ENCODE measurements around the gene PHYH. TPM values are rescaled to one million over a fixed set of nuclear protein-coding genes. Genes with fewer than 3 reads are reported as not detected.
A peak's percentile ranks its signal among the peaks of the same experiment; 100 is the strongest.

PHYH gene
- total and polyA plus RNA-seq, 2 of the 4 experiments (the other 2 are of a cell fraction) = 10.9 to 13.4 TPM

DNA sequence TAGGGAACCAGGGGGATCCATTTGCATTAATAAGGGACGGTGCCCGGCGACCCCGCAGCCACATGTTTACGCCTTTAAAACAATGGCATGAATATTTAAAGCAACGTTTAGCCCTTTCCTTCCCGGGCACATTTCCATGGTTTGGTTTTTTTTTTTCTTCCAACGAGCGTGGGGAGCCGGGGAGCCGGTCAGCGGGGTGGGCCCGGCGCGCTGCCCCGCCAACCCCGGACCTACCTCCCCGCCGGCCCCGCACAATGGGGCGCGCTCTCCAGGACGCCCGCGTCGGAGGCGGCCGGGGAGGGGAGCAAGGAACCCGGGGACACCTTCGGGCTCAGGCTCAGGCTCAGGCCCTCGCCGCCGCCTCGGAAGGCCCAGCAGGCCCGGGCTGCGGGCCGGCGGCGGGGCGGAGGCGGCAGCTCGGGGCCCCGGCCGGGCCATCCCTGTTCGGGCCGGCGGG lies 47.2 kb upstream of the PHYH start:
- intact Hi-C loops (cut with micrococcal nuclease) = no loop called here
- WGBS, 2 experiments (ENCODE audit: extremely low coverage in 2 of 2, insufficient read length in 1 of 2) = 1% methylated on average over 13 of the region's 47 CpGs; no CpG with 5 or more reads in 1 of the 2 experiments
- peaks cover 9% of the 10 kb centered on the region for H3K27me3 ChIP-seq (ENCODE audit: control insufficient read depth, insufficient read depth, low read length)
- H4K91ac ChIP-seq (ENCODE audit: insufficient read depth, low read depth, low read length) = peak overlapping the region; percentile 61
- peak overlapping the region; percentile 88 for H3K56ac ChIP-seq (ENCODE audit: extremely low read depth, insufficient read depth, low read length)
- peak overlapping the region; percentile 2 to 6; a peak in 3 of 4 replicates for H4K8ac ChIP-seq (ENCODE audit: low read depth in 2 of 2, low read length in 2 of 2)
- H2BK120ac ChIP-seq (ENCODE audit: low read depth, low read length) = no peak overlapping the region
- H2AFZ ChIP-seq (replicated peaks; ENCODE audit: low read length, poor library complexity) = peak overlapping the region; percentile 84
- H2BK20ac ChIP-seq (ENCODE audit: low read depth, low read length) = no peak overlapping the region
- H3K27ac ChIP-seq (ENCODE audit: insufficient read depth, low read length) = peak overlapping the region; percentile 74
- ChIA-PET CTCF (no interaction called here), POLR2A (ENCODE audit: unreplicated experiment) (no interaction called here)
- dilution Hi-C loops (cut with HindIII; ENCODE audit: low sequenced_read_pairs, unreplicated experiment) = no loop called here
- no TSS peak for BruUV-seq (replicated peaks)
- peak overlapping the region; percentile 75 for H3K9ac ChIP-seq (ENCODE audit: low read depth, low read length)
- in situ Hi-C loops (cut with MboI; ENCODE audit: low sequenced_read_pairs) = no loop called here
- peak; percentile 15 for ATAC-seq (ENCODE audit: low read depth)
- H3K36me3 ChIP-seq (ENCODE audit: control insufficient read depth, insufficient read depth, low read length) = peaks cover 2% of the 10 kb centered on the region; the same call in 1 of the 2 replicates
- peak overlapping the region; percentile 77 for H3K14ac ChIP-seq (replicated peaks; ENCODE audit: low read depth, low read length)
- H2AK9ac ChIP-seq (replicated peaks; ENCODE audit: low read depth, low read length, poor library complexity) = peak overlapping the region; percentile 93
- H4K5ac ChIP-seq (ENCODE audit: low read depth, low read length) = no peak overlapping the region; the same call in 1 of the 2 replicates
- peak overlapping the region; percentile 40 for H2BK5ac ChIP-seq (ENCODE audit: low read depth, low read length, poor library complexity, severe bottlenecking)
- H2BK15ac ChIP-seq (ENCODE audit: low read depth, low read length) = no peak overlapping the region
- H3K23ac ChIP-seq (ENCODE audit: low read depth, low read length) = peak overlapping the region; percentile 47
- no peak for DNase-seq
- H3K18ac ChIP-seq (ENCODE audit: low read depth, low read length) = no peak overlapping the region
- TF ChIP-seq USF2 (IDR thresholded peaks at IDR 0.05; ENCODE audit: low read depth, low read length) (no peak), BHLHE40 (IDR thresholded peaks at IDR 0.05; ENCODE audit: low read depth, low read length) (no peak), MXI1 (IDR thresholded peaks at IDR 0.05; ENCODE audit: borderline replicate concordance, low read depth, low read length) (no peak), FOS (IDR thresholded peaks at IDR 0.05; ENCODE audit: low read depth, low read length) (no peak)
- H4K20me1 ChIP-seq (ENCODE audit: insufficient read depth, low read length) = no peaks in the 10 kb centered on the region
- peaks cover 8% of the 10 kb centered on the region for H3K4me1 ChIP-seq (ENCODE audit: control insufficient read depth, insufficient read depth, low read length)
- peak overlapping the region; percentile 34 for H3K4ac ChIP-seq (ENCODE audit: low read depth, low read length)
- H3K9me3 ChIP-seq (ENCODE audit: control insufficient read depth, insufficient read depth, low read length) = no peaks in the 10 kb centered on the region
- peak overlapping the region; percentile 84 for H2AK5ac ChIP-seq (ENCODE audit: low read depth, low read length)
- peaks cover 14 to 41% of the 10 kb centered on the region in 2 experiments for H3K79me1 ChIP-seq (ENCODE audit: low read depth in 1 of 2, low read length in 2 of 2)
- H3K4me3 ChIP-seq (ENCODE audit: insufficient read depth, low read depth, low read length) = peak overlapping the region; percentile 51
- peak overlapping the region; percentile 82 for H3K4me2 ChIP-seq (ENCODE audit: low read depth, low read length)
- H3K9me1 ChIP-seq (ENCODE audit: insufficient read depth, low read length) = peaks cover 3% of the 10 kb centered on the region; the same call in 1 of the 2 replicates
